PC-3 (cell line): ENCODE data around the gene FASLG.

Source experiments
- EZH2 ChIP-seq: fragments of 300-600 bp; sonication (generic); IDR thresholded peaks from one replicate; pipeline ENCODE4 v1.6.1; 2017; ENCODE audit warnings: antibody characterized with exemption, mild to moderate bottlenecking, low read length; ENCODE audit not compliant: unreplicated experiment
- EZH2phosphoT487 ChIP-seq: fragments of 300-600 bp; sonication (generic); IDR thresholded peaks from 2 replicates; pipeline ENCODE4 v1.6.1; 2018; ENCODE audit warnings: mild to moderate bottlenecking, antibody characterized with exemption, low read length, borderline replicate concordance
- TF ChIP-seq, protein P1 (sequence below): fragments of 300-600 bp; sonication (generic); conservative IDR thresholded peaks from 2 replicates; pipeline ENCODE4 v1.5.1; 2017; ENCODE audit warnings: antibody characterized with exemption, low read depth, mild to moderate bottlenecking, low read length

DNA sequence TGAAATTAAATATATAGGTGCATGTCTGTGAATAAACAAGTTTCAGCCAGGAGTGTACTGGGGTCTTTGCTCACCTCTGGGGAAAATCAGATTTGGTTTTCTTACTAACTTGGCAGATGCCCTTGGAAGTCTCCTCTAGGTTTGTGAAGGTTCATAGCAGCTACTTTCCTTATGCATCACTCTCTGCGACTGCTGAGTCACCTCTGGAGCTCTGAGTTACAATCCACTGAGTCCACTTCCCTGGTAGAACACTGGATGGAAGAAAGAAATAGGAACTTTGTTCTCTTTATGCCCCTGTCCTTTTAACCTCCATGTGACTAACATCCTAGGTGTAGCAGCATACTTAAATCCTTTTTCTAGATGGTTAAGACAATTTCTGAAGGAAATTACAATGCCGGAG, 4.4 kb upstream of the FASLG start:
- TF ChIP-seq, protein P1, sequence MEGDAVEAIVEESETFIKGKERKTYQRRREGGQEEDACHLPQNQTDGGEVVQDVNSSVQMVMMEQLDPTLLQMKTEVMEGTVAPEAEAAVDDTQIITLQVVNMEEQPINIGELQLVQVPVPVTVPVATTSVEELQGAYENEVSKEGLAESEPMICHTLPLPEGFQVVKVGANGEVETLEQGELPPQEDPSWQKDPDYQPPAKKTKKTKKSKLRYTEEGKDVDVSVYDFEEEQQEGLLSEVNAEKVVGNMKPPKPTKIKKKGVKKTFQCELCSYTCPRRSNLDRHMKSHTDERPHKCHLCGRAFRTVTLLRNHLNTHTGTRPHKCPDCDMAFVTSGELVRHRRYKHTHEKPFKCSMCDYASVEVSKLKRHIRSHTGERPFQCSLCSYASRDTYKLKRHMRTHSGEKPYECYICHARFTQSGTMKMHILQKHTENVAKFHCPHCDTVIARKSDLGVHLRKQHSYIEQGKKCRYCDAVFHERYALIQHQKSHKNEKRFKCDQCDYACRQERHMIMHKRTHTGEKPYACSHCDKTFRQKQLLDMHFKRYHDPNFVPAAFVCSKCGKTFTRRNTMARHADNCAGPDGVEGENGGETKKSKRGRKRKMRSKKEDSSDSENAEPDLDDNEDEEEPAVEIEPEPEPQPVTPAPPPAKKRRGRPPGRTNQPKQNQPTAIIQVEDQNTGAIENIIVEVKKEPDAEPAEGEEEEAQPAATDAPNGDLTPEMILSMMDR: no peak
- TF ChIP-seq EZH2phosphoT487 (no peak), EZH2 (no peak)
